Left ventricle myocardium superior (tissue), 1 donor: ENCODE data around the gene SLC17A1. TPM values are rescaled to one million over a fixed set of nuclear protein-coding genes. Genes with fewer than 3 reads are reported as not detected.

Source experiments
- ATAC-seq: fragments of 200-7000 bp; cut with Tn5 transposase; one replicate; pipeline ENCODE4 v1.9.1; 2020; ENCODE audit warnings: mild to moderate bottlenecking, moderate library complexity
- DNase-seq: peaks from one replicate; pipeline ENCODE4 v3.0.0-alpha.2; 2020
- intact Hi-C: fragments of 100-400 bp; cut with micrococcal nuclease; formaldehyde crosslinking; loops from one replicate; pipeline ENCODE4 v1.11.0; 2022
- long read RNA-seq: library from polyadenylated mRNA; unstranded; transcript quantifications from one replicate; pipeline ENCODE4 v2.0.0, GENCODE V29; 2021
- total RNA-seq: library from RNA; stranded (reverse); fragmentation: NEBNext Ultra II Directional; extraction: Animal tissue kit (Norgen Biotek cat#: 25700); gene quantifications from one replicate; pipeline ENCODE4 v1.2.1, GENCODE V29; 2021
- donor health status: DM: no; HTN: yes; CAD: no; lungs with severe emphysema.

SLC17A1 gene
- total RNA-seq, result not detected
- long read RNA-seq, result 0 reads

GRCh38 chr6:25831532-25832306 is at the start of gene SLC17A1:
Gene SLC17A1 (minus strand): TSS chr6:25832052. CDS start chr6:25830557, 1,495 bp downstream.
- DNase-seq, result no peak
- intact Hi-C loops, result no loop called here
- ATAC-seq, result no peak

- ATAC-seq (no peak), DNase-seq (no peak)
- intact Hi-C loops, result no loop called here
These were observed 48.7 kb upstream of the SLC17A1 start for GRCh38 chr6:25880601-25881000.

GRCh38 chr6:25878721-25879322 is 47.0 kb upstream of the SLC17A1 start:
- ATAC-seq, result no peak
- no peak for DNase-seq
- intact Hi-C loops, result no loop called here

- intact Hi-C loops, result no loop called here
- DNase-seq, result no peak
- no peak for ATAC-seq
These were observed 44.2 kb upstream of the SLC17A1 start for GRCh38 chr6:25875926-25876602.

- ATAC-seq (no peak), DNase-seq (no peak)
- intact Hi-C loops, result no loop called here
These were observed 43.7 kb upstream of the SLC17A1 start for GRCh38 chr6:25875563-25875905.

- ATAC-seq, result no peak
- intact Hi-C loops, result no loop called here
- no peak for DNase-seq
These were observed 43.1 kb upstream of the SLC17A1 start for GRCh38 chr6:25874822-25875562.

- ATAC-seq (no peak), DNase-seq (no peak)
- intact Hi-C loops, result no loop called here
These were observed 42.3 kb upstream of the SLC17A1 start, which contains the start of gene SLC17A3 for GRCh38 chr6:25874118-25874517. Gene SLC17A3 (minus strand): TSS chr6:25874243. CDS start chr6:25868387, 5,856 bp downstream.

GRCh38 chr6:25872814-25873213 is 41.0 kb upstream of the SLC17A1 start:
- intact Hi-C loops, result no loop called here
- ATAC-seq (no peak), DNase-seq (no peak)

- DNase-seq (no peak), ATAC-seq (no peak)
- intact Hi-C loops, result no loop called here
These were observed 38.0 kb upstream of the SLC17A1 start for GRCh38 chr6:25869840-25870239.

- intact Hi-C loops, result no loop called here
- no peak for ATAC-seq
- no peak for DNase-seq
These were observed 36.8 kb upstream of the SLC17A1 start for GRCh38 chr6:25868436-25869183.

- ATAC-seq, result no peak
- intact Hi-C loops, result no loop called here
- DNase-seq, result no peak
These were observed 34.2 kb upstream of the SLC17A1 start for GRCh38 chr6:25866011-25866410.

- ATAC-seq (no peak), DNase-seq (no peak)
- intact Hi-C loops, result no loop called here
These were observed 31.5 kb upstream of the SLC17A1 start for GRCh38 chr6:25863360-25863759.

- intact Hi-C loops, result no loop called here
- DNase-seq (no peak), ATAC-seq (no peak)
These were observed 30.3 kb upstream of the SLC17A1 start for GRCh38 chr6:25862199-25862598.

- DNase-seq (no peak), ATAC-seq (no peak)
- intact Hi-C loops, result no loop called here
These were observed 20.9 kb upstream of the SLC17A1 start for GRCh38 chr6:25852756-25853155.

- DNase-seq (no peak), ATAC-seq (no peak)
- intact Hi-C loops, result no loop called here
These were observed 20.1 kb upstream of the SLC17A1 start for GRCh38 chr6:25851961-25852360.

GRCh38 chr6:25844518-25844917 is 12.7 kb upstream of the SLC17A1 start:
- intact Hi-C loops, result no loop called here
- no peak for DNase-seq
- no peak for ATAC-seq

- ATAC-seq, result no peak
- no peak for DNase-seq
- intact Hi-C loops, result no loop called here
These were observed 10.7 kb upstream of the SLC17A1 start for GRCh38 chr6:25842526-25842925.

- ATAC-seq, result no peak
- DNase-seq, result no peak
- intact Hi-C loops, result no loop called here
These were observed 3.8 kb upstream of the SLC17A1 start for GRCh38 chr6:25835442-25836283.
